HG03558 (cell line): ENCODE measurements around the gene SEMA4G.

Experiments used
- ATAC-seq: cut with Tn5 transposase; IDR thresholded peaks from one replicate; pipeline ENCODE4 v1.9.1; 2021; ENCODE audit warnings: moderate number of reproducible peaks; ENCODE audit not compliant: unreplicated experiment; ENCODE audit errors: extremely low read depth

The SEMA4G gene

GRCh38 chr10:101005361-101005760 lies 36.1 kb downstream of the SEMA4G start:
- no peak for ATAC-seq

GRCh38 chr10:101005869-101006567 lies 36.7 kb downstream of the SEMA4G start:
- ATAC-seq: no peak

GRCh38 chr10:101006593-101007098 lies 37.3 kb downstream of the SEMA4G start:
- no peak for ATAC-seq

GRCh38 chr10:101007099-101007711 lies 37.9 kb downstream of the SEMA4G start:
- no peak for ATAC-seq

GRCh38 chr10:101007915-101008822 lies 38.9 kb downstream of the SEMA4G start:
- no peak for ATAC-seq

- ATAC-seq: no peak
Measured at GRCh38 chr10:101008823-101009423, 39.6 kb downstream of the SEMA4G start.

- no peak for ATAC-seq
Measured at GRCh38 chr10:101010329-101010728, 41.0 kb downstream of the SEMA4G start.

GRCh38 chr10:101011517-101012423 lies 42.5 kb downstream of the SEMA4G start:
- no peak for ATAC-seq

GRCh38 chr10:101012525-101013364 lies 43.4 kb downstream of the SEMA4G start:
- ATAC-seq: no peak

- no peak for ATAC-seq
Measured at GRCh38 chr10:101013365-101013825, 44.1 kb downstream of the SEMA4G start.

- ATAC-seq: no peak
Measured at GRCh38 chr10:101014230-101014884, 45.1 kb downstream of the SEMA4G start.

GRCh38 chr10:101014966-101015581 lies 45.8 kb downstream of the SEMA4G start:
- ATAC-seq: no peak

- no peak for ATAC-seq
Measured at GRCh38 chr10:101015582-101015973, 46.3 kb downstream of the SEMA4G start.

- ATAC-seq: no peak
Measured at GRCh38 chr10:101016814-101017213, 47.5 kb downstream of the SEMA4G start.

- ATAC-seq: no peak
Measured at GRCh38 chr10:101018118-101018599, 48.9 kb downstream of the SEMA4G start.

- no peak for ATAC-seq
Measured at GRCh38 chr10:101018600-101019439, 49.5 kb downstream of the SEMA4G start.
